GM19468 (cell line): ENCODE data around the gene BLM.

Source experiments
- ATAC-seq: cut with Tn5 transposase; IDR thresholded peaks from one replicate; pipeline ENCODE4 v1.9.1; 2021; ENCODE audit warnings: mild to moderate bottlenecking, moderate library complexity, moderate number of reproducible peaks; ENCODE audit not compliant: unreplicated experiment; ENCODE audit errors: extremely low read depth

The BLM gene

GRCh38 chr15:90863987-90864386, 146.8 kb downstream of the BLM start:
- no peak for ATAC-seq

- ATAC-seq: no peak
These were observed 147.4 kb downstream of the BLM start for GRCh38 chr15:90864507-90864906.

- no peak for ATAC-seq
These were observed 148.6 kb downstream of the BLM start for GRCh38 chr15:90865702-90866101.
